HG03045 (cell line): ENCODE results near the gene NKIRAS2.
"Not testable (repeated sequence)": the region's sequence is repeated elsewhere in the genome, so short reads cannot be mapped to it uniquely, and the experiment has no call there.

Experiments used
- ATAC-seq: cut with Tn5 transposase; IDR thresholded peaks from one replicate; pipeline ENCODE4 v1.9.1; 2021; ENCODE audit warnings: mild to moderate bottlenecking, moderate library complexity; ENCODE audit not compliant: unreplicated experiment

The NKIRAS2 gene

GRCh38 chr17:41996855-41997164 is 23.1 kb upstream of the NKIRAS2 start:
- no peak for ATAC-seq

- ATAC-seq: no peak
Measured at GRCh38 chr17:41998497-41998896, 21.4 kb upstream of the NKIRAS2 start.

- ATAC-seq: no peak
Measured at GRCh38 chr17:42000413-42001133, 19.3 kb upstream of the NKIRAS2 start.

GRCh38 chr17:42001729-42002128 is 18.2 kb upstream of the NKIRAS2 start:
- ATAC-seq: no peak

GRCh38 chr17:42002175-42002791 is 17.6 kb upstream of the NKIRAS2 start:
- no peak for ATAC-seq

GRCh38 chr17:42002792-42003301 is 17.0 kb upstream of the NKIRAS2 start:
- ATAC-seq: no peak

- no peak for ATAC-seq
Measured at GRCh38 chr17:42005166-42005565, 14.7 kb upstream of the NKIRAS2 start.

- no peak for ATAC-seq
Measured at GRCh38 chr17:42009170-42009569, 10.7 kb upstream of the NKIRAS2 start.

- not testable (repeated sequence) for ATAC-seq
Measured at GRCh38 chr17:42010266-42010680, 9.6 kb upstream of the NKIRAS2 start.

GRCh38 chr17:42010898-42011516 is 8.9 kb upstream of the NKIRAS2 start:
- ATAC-seq: no peak

GRCh38 chr17:42012363-42012762 is 7.5 kb upstream of the NKIRAS2 start:
- not testable (repeated sequence) for ATAC-seq

- not testable (repeated sequence) for ATAC-seq
Measured at GRCh38 chr17:42013740-42014139, 6.2 kb upstream of the NKIRAS2 start.

GRCh38 chr17:42016411-42016831 is 3.5 kb upstream of the NKIRAS2 start:
- no peak for ATAC-seq

GRCh38 chr17:42016941-42017865 is 2.7 kb upstream of the NKIRAS2 start, which contains the start of gene DNAJC7:
DNAJC7 (minus strand) TSS chr17:42017439; CDS start chr17:42017416, 23 bp downstream.
- ATAC-seq: peak; percentile 75

- ATAC-seq: peak; percentile 5
Measured at GRCh38 chr17:42017866-42018200, 2.1 kb upstream of the NKIRAS2 start.

GRCh38 chr17:42018339-42018738 is 1.6 kb upstream of the NKIRAS2 start:
- no peak for ATAC-seq

GRCh38 chr17:42018988-42019387 is 902 bp upstream of the NKIRAS2 start:
- no peak for ATAC-seq

- ATAC-seq: not testable (repeated sequence)
Measured at GRCh38 chr17:42020845-42021244, 955 bp downstream of the NKIRAS2 start.

- ATAC-seq: no peak
Measured at GRCh38 chr17:42023524-42024349, 3.8 kb downstream of the NKIRAS2 start.

- ATAC-seq: no peak
Measured at GRCh38 chr17:42025191-42025579, 5.3 kb downstream of the NKIRAS2 start.
